ENCODE data around the gene ZBTB16.
A peak's percentile ranks its signal among the peaks of the same experiment; 100 is the strongest.

The ZBTB16 gene

DNA sequence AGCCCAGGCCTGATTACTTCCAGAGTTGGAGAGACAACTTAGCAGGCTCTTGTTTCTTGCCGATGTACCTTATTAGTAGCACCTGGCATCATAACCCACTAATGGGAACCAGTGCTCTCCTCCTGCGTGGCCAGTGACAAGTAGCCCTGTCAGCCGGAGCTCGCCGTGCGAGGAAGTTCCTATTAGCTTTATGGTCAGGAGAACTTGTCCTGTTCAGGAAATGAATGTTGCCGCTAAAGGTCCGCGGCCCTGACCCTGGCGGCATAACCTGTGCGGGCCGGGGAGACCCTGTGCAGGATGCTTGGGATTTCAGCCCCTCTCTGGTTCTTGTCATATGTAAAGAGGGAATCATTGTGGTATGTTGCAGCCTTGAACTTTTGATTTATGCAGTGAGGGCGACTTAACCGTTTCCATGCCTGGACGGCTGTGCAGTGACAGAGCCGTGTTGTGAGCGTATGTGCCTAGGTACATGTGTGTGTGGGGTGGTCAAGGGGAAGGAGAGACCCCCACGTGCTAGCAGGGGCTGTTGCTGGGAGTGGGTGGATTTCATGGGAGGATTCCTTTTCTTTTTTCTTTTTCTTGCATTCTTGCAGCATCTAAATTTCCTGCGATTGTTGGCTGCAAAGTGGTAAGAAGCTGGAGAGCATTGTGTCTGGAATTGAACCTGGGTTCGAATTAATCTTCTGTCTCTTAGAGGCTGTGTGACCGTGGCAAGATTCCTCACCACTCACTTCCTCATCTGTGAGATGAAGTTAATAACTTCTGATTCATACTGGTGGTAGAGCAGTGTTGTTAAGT, 15.2 kb downstream of the ZBTB16 start:
- Histone ChIP-seq H3K4me1 (ENCODE audit: control insufficient read depth in 2 of 2, insufficient read depth in 1 of 2, low read depth in 1 of 2, low read length in 2 of 2) (peaks cover 34 to 55% of the 10 kb centered on the region in 2 donors), H2BK15ac (ENCODE audit: low read length) (no peak overlapping the region), H2BK120ac (ENCODE audit: low read depth, low read length) (no peak overlapping the region), H2BK12ac (ENCODE audit: low read length) (no peak overlapping the region), H3K27ac (replicated peaks; ENCODE audit: low read length) (no peak overlapping the region), H2BK5ac (ENCODE audit: low read length) (no peak overlapping the region), H3K18ac (ENCODE audit: low read length) (no peak overlapping the region), H3K4me3 (ENCODE audit: low read length in 2 of 2) (no peak overlapping the region), H3K9me3 (replicated peaks in 1 of 2; ENCODE audit: control insufficient read depth in 2 of 2, insufficient read depth in 1 of 2, low read depth in 1 of 2, low read length in 2 of 2) (no peaks in the 10 kb centered on the region), H4K8ac (ENCODE audit: low read depth, low read length) (no peak overlapping the region), H3K14ac (ENCODE audit: low read length) (no peak overlapping the region), H2AK5ac (ENCODE audit: low read depth, low read length) (no peak overlapping the region), H3K23ac (ENCODE audit: low read depth, low read length, poor library complexity) (no peak overlapping the region), H3K9ac (ENCODE audit: low read depth, low read length, poor library complexity) (no peak overlapping the region), H3K27me3 (ENCODE audit: control insufficient read depth in 3 of 3, insufficient read depth in 3 of 3, low read depth in 1 of 3, low read length in 3 of 3) (no peaks in the 10 kb centered on the region), H3K79me1 (ENCODE audit: low read depth, low read length) (peaks cover 9% of the 10 kb centered on the region), H4K91ac (ENCODE audit: low read depth, low read length, poor library complexity) (no peak overlapping the region), H3K36me3 (replicated peaks in 1 of 2; ENCODE audit: control insufficient read depth in 2 of 2, insufficient read depth in 2 of 2, low read length in 2 of 2) (peaks cover 8 to 59% of the 10 kb centered on the region in 2 donors), H3K4ac (ENCODE audit: low read length) (no peak overlapping the region), H2AFZ (ENCODE audit: low read length) (no peak overlapping the region), H3K4me2 (ENCODE audit: insufficient read depth, low read length, poor library complexity, severe bottlenecking) (no peak overlapping the region)
- no CpG with 5 or more reads among the region's 21 CpGs for WGBS, 2 donors (ENCODE audit: extremely low coverage in 2 of 2, insufficient read length in 2 of 2, insufficient replicate concordance in 1 of 2)
- no peak for DNase-seq (ENCODE audit: low spot score)

DNA sequence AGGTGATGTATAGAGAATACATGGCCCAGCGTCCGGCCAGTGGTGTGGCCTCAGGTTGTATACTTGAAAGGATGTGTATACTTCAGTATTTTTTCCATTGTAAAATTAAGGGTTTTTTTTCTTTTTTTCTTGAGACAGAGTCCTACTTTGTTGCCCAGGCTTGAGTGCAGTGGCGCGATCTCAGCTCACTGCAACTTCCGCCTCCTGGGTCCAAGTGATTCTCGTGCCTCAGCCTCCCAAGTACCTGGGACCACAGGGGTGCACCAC, 15.8 kb downstream of the ZBTB16 start:
- Histone ChIP-seq H2BK15ac (ENCODE audit: low read length) (no peak overlapping the region), H3K23ac (ENCODE audit: low read depth, low read length, poor library complexity) (no peak overlapping the region), H2BK120ac (ENCODE audit: low read depth, low read length) (no peak overlapping the region), H4K91ac (ENCODE audit: low read depth, low read length, poor library complexity) (no peak overlapping the region), H3K79me1 (ENCODE audit: low read depth, low read length) (peaks cover 9% of the 10 kb centered on the region), H3K27me3 (ENCODE audit: control insufficient read depth in 3 of 3, insufficient read depth in 3 of 3, low read depth in 1 of 3, low read length in 3 of 3) (no peaks in the 10 kb centered on the region), H3K4ac (ENCODE audit: low read length) (no peak overlapping the region), H3K9ac (ENCODE audit: low read depth, low read length, poor library complexity) (no peak overlapping the region), H2AK5ac (ENCODE audit: low read depth, low read length) (no peak overlapping the region), H2BK5ac (ENCODE audit: low read length) (no peak overlapping the region), H3K4me3 (ENCODE audit: low read length in 2 of 2) (no peak overlapping the region), H3K18ac (ENCODE audit: low read length) (no peak overlapping the region), H2BK12ac (ENCODE audit: low read length) (no peak overlapping the region), H4K8ac (ENCODE audit: low read depth, low read length) (no peak overlapping the region), H3K14ac (ENCODE audit: low read length) (no peak overlapping the region), H3K36me3 (replicated peaks in 1 of 2; ENCODE audit: control insufficient read depth in 2 of 2, insufficient read depth in 2 of 2, low read length in 2 of 2) (peaks cover 8 to 59% of the 10 kb centered on the region in 2 donors), H3K4me2 (ENCODE audit: insufficient read depth, low read length, poor library complexity, severe bottlenecking) (no peak overlapping the region), H3K4me1 (ENCODE audit: control insufficient read depth in 2 of 2, insufficient read depth in 1 of 2, low read depth in 1 of 2, low read length in 2 of 2) (peaks cover 38 to 61% of the 10 kb centered on the region in 2 donors), H2AFZ (ENCODE audit: low read length) (no peak overlapping the region), H3K27ac (replicated peaks; ENCODE audit: low read length) (no peak overlapping the region), H3K9me3 (replicated peaks in 1 of 2; ENCODE audit: control insufficient read depth in 2 of 2, insufficient read depth in 1 of 2, low read depth in 1 of 2, low read length in 2 of 2) (no peaks in the 10 kb centered on the region)
- no CpG with 5 or more reads among the region's 6 CpGs for WGBS, 2 donors (ENCODE audit: extremely low coverage in 2 of 2, insufficient read length in 2 of 2, insufficient replicate concordance in 1 of 2)
- no peak for DNase-seq (ENCODE audit: low spot score)

- peak; percentile 32 for DNase-seq (ENCODE audit: low spot score)
- Histone ChIP-seq H3K27me3 (ENCODE audit: control insufficient read depth in 3 of 3, insufficient read depth in 3 of 3, low read depth in 1 of 3, low read length in 3 of 3) (no peaks in the 10 kb centered on the region), H3K36me3 (replicated peaks in 1 of 2; ENCODE audit: control insufficient read depth in 2 of 2, insufficient read depth in 2 of 2, low read length in 2 of 2) (peaks cover 5 to 54% of the 10 kb centered on the region in 2 donors), H3K9ac (ENCODE audit: low read depth, low read length, poor library complexity) (no peak overlapping the region), H4K8ac (ENCODE audit: low read depth, low read length) (no peak overlapping the region), H2AFZ (ENCODE audit: low read length) (no peak overlapping the region), H3K4me1 (ENCODE audit: control insufficient read depth in 2 of 2, insufficient read depth in 1 of 2, low read depth in 1 of 2, low read length in 2 of 2) (peaks cover 41 to 65% of the 10 kb centered on the region in 2 donors), H3K4ac (ENCODE audit: low read length) (no peak overlapping the region), H3K9me3 (replicated peaks in 1 of 2; ENCODE audit: control insufficient read depth in 2 of 2, insufficient read depth in 1 of 2, low read depth in 1 of 2, low read length in 2 of 2) (no peaks in the 10 kb centered on the region), H2BK5ac (ENCODE audit: low read length) (no peak overlapping the region), H3K23ac (ENCODE audit: low read depth, low read length, poor library complexity) (no peak overlapping the region), H3K27ac (replicated peaks; ENCODE audit: low read length) (no peak overlapping the region), H3K79me1 (ENCODE audit: low read depth, low read length) (peaks cover 7% of the 10 kb centered on the region), H2BK120ac (ENCODE audit: low read depth, low read length) (no peak overlapping the region), H2BK12ac (ENCODE audit: low read length) (no peak overlapping the region), H3K4me3 (ENCODE audit: low read length in 2 of 2) (no peak overlapping the region), H3K18ac (ENCODE audit: low read length) (peak overlapping the region; percentile 38), H3K14ac (ENCODE audit: low read length) (no peak overlapping the region), H2BK15ac (ENCODE audit: low read length) (no peak overlapping the region), H2AK5ac (ENCODE audit: low read depth, low read length) (no peak overlapping the region), H4K91ac (ENCODE audit: low read depth, low read length, poor library complexity) (no peak overlapping the region), H3K4me2 (ENCODE audit: insufficient read depth, low read length, poor library complexity, severe bottlenecking) (no peak overlapping the region)
- WGBS, 2 donors (ENCODE audit: extremely low coverage in 2 of 2, insufficient read length in 2 of 2, insufficient replicate concordance in 1 of 2), result no CpG with 5 or more reads among the region's 18 CpGs
Observed at GRCh38 chr11:114075891-114076441, 16.5 kb downstream of the ZBTB16 start.

DNA sequence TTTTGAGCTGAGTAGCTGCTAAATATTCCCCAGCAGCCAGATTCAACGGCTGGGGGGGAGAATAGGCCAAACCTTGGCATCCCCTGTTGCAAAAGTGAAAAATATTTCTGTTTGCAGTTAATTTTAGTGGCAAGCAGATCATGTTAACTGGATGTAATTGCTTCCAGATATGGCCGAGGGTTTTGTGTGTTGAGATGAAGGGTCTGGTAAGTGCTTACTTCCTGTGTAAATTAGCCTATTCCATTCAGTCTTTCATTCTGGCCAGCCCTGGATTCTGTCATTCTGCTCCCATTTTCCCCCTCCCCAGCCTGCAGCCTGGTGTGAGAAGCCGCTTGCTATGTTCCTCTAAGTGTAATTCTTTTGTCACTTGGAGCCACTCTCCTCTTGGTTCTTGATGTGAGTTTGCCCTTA, 17.4 kb downstream of the ZBTB16 start:
- Histone ChIP-seq H3K4me2 (ENCODE audit: insufficient read depth, low read length, poor library complexity, severe bottlenecking) (no peak overlapping the region), H3K18ac (ENCODE audit: low read length) (no peak overlapping the region), H3K27ac (replicated peaks; ENCODE audit: low read length) (no peak overlapping the region), H3K14ac (ENCODE audit: low read length) (no peak overlapping the region), H3K9ac (ENCODE audit: low read depth, low read length, poor library complexity) (no peak overlapping the region), H2AFZ (ENCODE audit: low read length) (no peak overlapping the region), H3K9me3 (replicated peaks in 1 of 2; ENCODE audit: control insufficient read depth in 2 of 2, insufficient read depth in 1 of 2, low read depth in 1 of 2, low read length in 2 of 2) (no peaks in the 10 kb centered on the region), H3K27me3 (ENCODE audit: control insufficient read depth in 3 of 3, insufficient read depth in 3 of 3, low read depth in 1 of 3, low read length in 3 of 3) (no peaks in the 10 kb centered on the region), H3K36me3 (replicated peaks in 1 of 2; ENCODE audit: control insufficient read depth in 2 of 2, insufficient read depth in 2 of 2, low read length in 2 of 2) (peaks cover 5 to 46% of the 10 kb centered on the region in 2 donors), H2AK5ac (ENCODE audit: low read depth, low read length) (no peak overlapping the region), H3K79me1 (ENCODE audit: low read depth, low read length) (peaks cover 9% of the 10 kb centered on the region), H3K4ac (ENCODE audit: low read length) (no peak overlapping the region), H3K23ac (ENCODE audit: low read depth, low read length, poor library complexity) (no peak overlapping the region), H2BK12ac (ENCODE audit: low read length) (no peak overlapping the region), H2BK120ac (ENCODE audit: low read depth, low read length) (no peak overlapping the region), H4K8ac (ENCODE audit: low read depth, low read length) (no peak overlapping the region), H3K4me1 (ENCODE audit: control insufficient read depth in 2 of 2, insufficient read depth in 1 of 2, low read depth in 1 of 2, low read length in 2 of 2) (peaks cover 45 to 63% of the 10 kb centered on the region in 2 donors), H4K91ac (ENCODE audit: low read depth, low read length, poor library complexity) (no peak overlapping the region), H2BK5ac (ENCODE audit: low read length) (no peak overlapping the region), H3K4me3 (ENCODE audit: low read length in 2 of 2) (no peak overlapping the region), H2BK15ac (ENCODE audit: low read length) (no peak overlapping the region)
- no CpG with 5 or more reads among the region's 3 CpGs for WGBS, 2 donors (ENCODE audit: extremely low coverage in 2 of 2, insufficient read length in 2 of 2, insufficient replicate concordance in 1 of 2)
- DNase-seq (ENCODE audit: low spot score), result no peak

Measured in neuronal stem cell (in vitro differentiated cells).